NCI-H82 treated with DMSO at 0.1 percent for 48 hours (cell line): ENCODE measurements around the gene DPM3.
A peak's percentile ranks its signal among the peaks of the same experiment; 100 is the strongest.
"Not testable (repeated sequence)": the region's sequence is repeated elsewhere in the genome, so short reads cannot be mapped to it uniquely, and the experiment has no call there.

ENCODE experiments used
- DNase-seq: peaks from one replicate; lab custom pipeline; 2025; ENCODE audit not compliant: unreplicated experiment; lab: John Stamatoyannopoulos, UW

Gene DPM3

DNA sequence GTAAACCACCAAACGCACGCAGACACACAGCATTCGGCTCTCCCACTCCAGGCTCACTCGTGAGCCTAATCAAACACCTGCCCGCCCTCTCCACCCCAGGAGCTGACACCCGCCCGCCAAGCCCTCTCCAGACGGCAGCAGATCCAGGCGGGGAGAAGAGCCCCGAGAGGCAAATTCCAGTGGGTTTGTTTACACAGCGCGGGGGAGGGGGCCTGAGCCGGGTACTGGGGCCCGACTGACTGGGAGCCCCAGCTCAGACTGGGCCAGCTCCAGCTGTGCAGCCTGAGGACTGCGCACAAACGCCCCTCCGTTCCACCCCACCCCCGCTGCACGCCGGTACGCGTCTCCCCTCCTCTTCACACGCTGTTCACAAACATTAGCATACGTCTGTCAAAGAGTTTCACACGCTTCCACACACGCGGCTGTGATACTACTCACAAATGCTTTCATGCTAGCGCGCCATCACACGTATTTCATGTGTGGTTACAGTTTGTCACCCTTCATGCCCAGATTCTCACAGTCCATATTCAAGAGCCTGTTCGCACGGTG is 13.7 kb downstream of the DPM3 start:
- peak; percentile 34 for DNase-seq

DNA sequence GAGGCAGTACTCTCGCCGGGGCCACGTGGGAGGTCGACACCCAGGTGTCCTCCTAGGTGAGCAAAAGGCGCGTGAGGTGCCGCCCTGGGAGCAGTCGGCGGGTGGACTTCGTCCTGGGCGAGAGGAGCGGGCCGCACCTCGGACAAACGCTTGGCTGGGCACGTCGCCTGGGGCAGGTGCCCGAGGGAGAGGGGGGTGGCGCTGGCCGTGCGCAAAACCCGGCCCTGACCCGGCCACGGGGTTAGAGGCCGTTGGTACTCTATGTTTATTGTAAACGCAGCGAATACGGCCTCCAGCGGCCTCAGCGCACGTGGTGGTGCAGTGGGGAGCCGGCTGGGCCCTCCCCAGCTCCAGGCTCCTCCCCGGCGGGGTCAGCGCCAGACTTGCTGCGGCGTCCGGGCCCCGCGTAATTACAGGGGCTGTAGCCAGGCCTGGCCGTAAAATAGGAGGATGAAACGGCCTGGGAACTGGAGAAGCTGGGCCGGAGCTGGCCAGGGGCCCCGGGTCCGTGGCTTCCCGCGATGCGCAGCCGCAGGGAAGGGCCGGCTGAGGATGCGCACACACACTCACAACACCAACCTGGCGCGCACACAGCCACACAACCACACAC is 14.3 kb downstream of the DPM3 start:
- DNase-seq, result no peak

GRCh38 chr1:155125511-155125945 is 14.8 kb downstream of the DPM3 start:
- no peak for DNase-seq

GRCh38 chr1:155124503-155125463 is 15.5 kb downstream of the DPM3 start:
- DNase-seq, result no peak

DNA sequence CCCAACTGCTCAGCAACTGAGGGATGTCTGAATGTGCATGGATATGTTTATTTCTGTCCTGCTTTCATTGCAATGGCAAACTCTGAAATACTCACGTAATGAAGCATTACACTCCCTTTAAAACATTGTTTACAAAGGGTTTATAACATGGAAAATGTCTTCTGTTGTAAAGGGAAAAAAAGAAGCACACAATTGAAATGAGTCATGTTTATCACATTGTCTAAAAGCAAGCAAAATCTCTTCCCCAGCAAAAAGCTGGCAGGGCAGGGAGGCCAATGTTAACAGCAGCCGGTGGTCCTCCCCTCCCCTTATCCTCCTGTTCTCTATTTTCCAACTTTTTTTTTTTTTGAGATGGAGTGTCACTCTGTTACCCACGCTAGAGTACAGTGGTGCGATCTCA is 16.5 kb downstream of the DPM3 start:
- no peak for DNase-seq

- DNase-seq, result no peak
Observed at GRCh38 chr1:155122308-155122707, 18.0 kb downstream of the DPM3 start.

- no peak for DNase-seq
Observed at GRCh38 chr1:155121249-155121648, 19.1 kb downstream of the DPM3 start.

- no peak for DNase-seq
Observed at GRCh38 chr1:155120253-155120652, 20.1 kb downstream of the DPM3 start.

DNA sequence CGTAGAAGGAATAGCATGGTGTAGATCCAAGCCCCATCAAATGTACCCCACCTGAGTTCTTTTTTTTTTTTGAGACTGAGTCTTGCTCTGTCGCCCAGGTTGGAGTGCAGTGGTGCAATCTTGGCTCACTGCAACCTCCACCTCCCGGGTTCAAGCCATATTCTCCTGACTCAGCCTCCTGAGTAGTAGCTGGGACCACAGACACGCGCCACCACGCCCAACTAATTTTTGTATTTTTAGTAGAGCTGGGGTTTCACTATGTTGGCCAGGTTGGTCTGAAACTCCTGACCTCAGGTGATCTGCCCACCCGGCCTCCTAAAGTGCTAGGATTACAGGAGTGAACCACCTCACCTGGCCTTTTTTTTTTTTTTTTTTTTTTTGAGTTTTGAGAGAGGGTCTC is 22.2 kb downstream of the DPM3 start:
- DNase-seq, result not testable (repeated sequence)

- DNase-seq, result no peak
Observed at GRCh38 chr1:155117610-155118009, 22.7 kb downstream of the DPM3 start.

DNA sequence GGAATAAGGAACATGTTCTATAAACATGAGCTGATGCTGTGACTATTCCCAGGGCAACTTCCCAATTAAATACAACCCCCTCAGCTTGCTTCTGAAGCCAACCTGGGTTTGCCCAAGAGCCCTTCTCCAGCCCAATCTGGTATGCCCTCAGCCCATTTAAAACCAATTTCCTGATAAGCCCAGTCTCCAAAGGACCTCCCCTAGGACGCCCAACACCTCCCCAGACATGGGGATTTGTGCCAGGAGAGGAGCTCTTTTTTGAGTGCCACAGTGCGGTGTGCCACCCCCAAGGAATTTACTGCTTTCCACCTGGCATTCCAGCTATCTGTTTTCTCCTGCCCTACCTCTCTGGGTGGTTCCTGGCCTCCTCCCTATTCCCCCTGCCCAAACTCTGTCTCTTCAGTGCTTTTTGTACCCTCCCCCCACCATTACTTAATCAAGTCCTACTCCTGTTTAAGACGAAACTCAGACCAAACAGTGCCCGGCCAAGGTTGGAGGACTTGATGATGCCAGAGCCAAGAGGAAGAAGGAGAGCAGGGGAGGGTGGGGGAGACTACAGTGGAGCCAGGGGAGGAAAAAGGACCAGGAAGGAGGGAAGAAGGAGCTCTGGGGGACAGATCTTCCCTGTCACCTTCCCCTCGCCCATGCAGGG is 24.1 kb downstream of the DPM3 start:
- DNase-seq, result no peak

DNA sequence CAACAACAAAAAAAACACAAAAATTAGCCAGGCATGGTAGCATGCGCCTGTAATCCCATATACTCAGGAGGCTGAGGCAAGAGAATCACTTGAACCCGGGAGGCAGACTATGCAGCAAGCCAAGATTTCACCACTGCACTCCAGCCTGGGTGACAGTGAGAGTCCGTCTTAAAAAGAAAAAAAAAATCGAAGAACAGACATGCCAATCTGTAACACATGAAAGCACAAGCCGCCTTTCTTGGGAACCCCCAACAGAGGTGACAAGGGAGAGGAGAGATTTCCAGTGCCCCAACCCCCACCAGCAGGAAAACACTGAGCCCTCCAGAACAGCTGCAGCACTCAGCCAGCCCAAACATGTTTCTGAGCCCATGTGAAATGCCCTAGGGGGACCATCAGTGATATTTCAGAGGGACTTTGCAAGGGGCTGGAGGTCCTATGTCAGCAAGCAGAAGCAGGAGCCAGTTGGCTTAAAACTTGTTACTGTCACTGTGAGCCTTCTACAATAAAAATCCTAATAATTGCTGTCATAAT is 26.8 kb downstream of the DPM3 start:
- DNase-seq, result no peak

- DNase-seq, result no peak
Observed at GRCh38 chr1:155110826-155111225, 29.5 kb downstream of the DPM3 start.

GRCh38 chr1:155110381-155110780 is 29.9 kb downstream of the DPM3 start:
- no peak for DNase-seq

- no peak for DNase-seq
Observed at GRCh38 chr1:155108296-155108695, 32.0 kb downstream of the DPM3 start.

DNA sequence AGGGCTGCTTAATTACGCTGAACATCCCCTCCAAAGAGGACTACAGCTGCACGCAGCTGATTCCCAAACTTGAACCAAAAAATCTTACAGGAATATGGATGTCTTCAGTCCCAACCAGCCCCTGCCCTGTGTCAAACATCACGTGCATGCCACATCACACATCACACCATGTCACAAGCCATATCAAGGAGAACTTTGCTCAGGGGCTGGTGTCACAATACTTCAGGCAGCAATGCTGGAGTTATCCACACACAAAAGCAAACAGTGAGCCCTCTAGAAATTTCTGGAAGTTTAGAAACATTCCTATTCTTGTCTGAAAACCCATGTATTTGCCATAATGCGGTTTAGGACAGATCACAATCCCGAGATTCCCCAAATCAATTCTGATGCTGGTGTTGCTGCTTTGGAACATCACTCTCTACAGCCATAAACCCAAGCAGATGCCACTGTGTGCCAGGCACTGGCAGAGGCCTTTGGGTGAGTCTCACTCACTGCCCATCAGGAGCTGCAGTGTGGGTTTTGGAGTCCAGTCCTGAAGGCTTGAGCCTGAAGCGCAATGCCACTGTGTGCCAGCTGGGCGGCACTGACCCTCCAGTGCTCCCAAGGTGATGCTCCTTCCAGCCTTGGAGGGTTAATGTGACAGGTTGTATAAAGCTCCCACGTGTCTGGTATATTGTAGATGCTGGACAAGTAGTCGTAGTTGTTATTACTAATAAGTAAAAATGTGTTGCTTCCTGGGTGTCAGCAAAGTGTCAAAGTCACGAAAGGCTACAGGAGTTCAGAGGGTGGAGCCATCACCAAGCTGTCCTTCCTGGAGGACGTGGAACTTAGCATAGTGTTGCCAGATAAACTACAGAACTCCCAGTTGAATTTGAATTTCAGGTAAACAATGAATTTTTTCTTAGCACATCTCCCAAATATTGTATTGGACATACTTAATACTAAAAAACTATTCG is 32.7 kb downstream of the DPM3 start:
- no peak for DNase-seq

DNA sequence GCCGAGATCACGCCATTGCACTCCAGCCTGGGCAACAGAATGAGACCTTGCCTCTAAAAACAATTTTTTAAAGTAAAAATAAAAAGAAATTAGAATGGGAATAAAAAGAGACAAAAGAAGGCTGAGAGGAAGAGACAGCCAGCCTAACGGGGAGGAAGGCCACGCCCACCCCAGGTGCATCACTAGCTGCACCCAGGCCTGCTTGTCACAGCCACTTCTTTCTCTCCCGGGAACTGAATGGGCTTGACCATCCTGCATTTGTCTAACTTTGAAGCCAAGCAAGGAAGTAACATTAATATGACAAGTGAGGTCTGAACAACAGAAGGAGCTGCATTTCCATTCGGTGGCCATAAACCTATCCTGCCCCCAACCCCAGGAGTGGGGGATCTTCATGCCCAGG is 33.5 kb downstream of the DPM3 start:
- no peak for DNase-seq

GRCh38 chr1:155105604-155106011 is 34.7 kb downstream of the DPM3 start:
- DNase-seq, result no peak

- DNase-seq, result no peak
Observed at GRCh38 chr1:155104605-155105534, 35.5 kb downstream of the DPM3 start.
